H1 (cell line): ENCODE measurements around the gene UQCRFS1. TPM values are rescaled to one million over a fixed set of nuclear protein-coding genes. Genes with fewer than 3 reads are reported as not detected.

Source experiments
- BCL11A ChIP-seq, 2 experiments: IDR thresholded peaks; one replicate each; pipeline ENCODE4 v1.6.1; 2011; ENCODE audit warnings: low read depth in 2 of 2, low read length in 2 of 2, mild to moderate bottlenecking in 2 of 2
- CHD7 ChIP-seq: fragments of 300-600 bp; sonication (generic); IDR thresholded peaks from 2 replicates; pipeline ENCODE4 v1.7.1; 2012; ENCODE audit warnings: low read length, moderate library complexity, mild to moderate bottlenecking, inconsistent platforms; ENCODE audit not compliant: insufficient replicate concordance
- KDM1A ChIP-seq: fragments of 200-600, 300-600 bp; sonication (generic); IDR thresholded peaks from 2 replicates; pipeline ENCODE4 v1.7.1; 2016; ENCODE audit warnings: mild to moderate bottlenecking, low read length, borderline replicate concordance
- RXRA ChIP-seq: IDR thresholded peaks from 2 replicates; pipeline ENCODE4 v1.6.1; 2011; ENCODE audit warnings: low read depth, mild to moderate bottlenecking, low read length, moderate library complexity; ENCODE audit not compliant: insufficient read depth
- SAP30 ChIP-seq: fragments of 300-600 bp; sonication (generic); IDR thresholded peaks from 2 replicates; pipeline ENCODE4 v1.7.1; 2012; ENCODE audit warnings: low read length, moderate library complexity, mild to moderate bottlenecking, inconsistent platforms; ENCODE audit not compliant: insufficient read depth, insufficient replicate concordance
- SIRT6 ChIP-seq: IDR thresholded peaks from one replicate; pipeline ENCODE4 v1.7.1; 2012; ENCODE audit warnings: low read length, inconsistent platforms
- SRF ChIP-seq: IDR thresholded peaks from 2 replicates; pipeline ENCODE4 v1.6.1; 2011; ENCODE audit warnings: mild to moderate bottlenecking, low read depth, low read length, moderate library complexity
- TAF7 ChIP-seq: optimal IDR thresholded peaks from 2 replicates; pipeline ENCODE3; 2011; ENCODE audit warnings: low read depth, mild to moderate bottlenecking, inconsistent platforms, low read length, moderate library complexity, borderline replicate concordance
- TBP ChIP-seq: IDR thresholded peaks from 2 replicates; pipeline ENCODE4 v1.6.1; 2011; ENCODE audit warnings: low read depth, low read length, improper control_type of control experiment
- polyA plus RNA-seq, 7 experiments: library from polyadenylated mRNA; depleted of rRNA in 3 of 7; stranded (reverse) in 5 of 7; unstranded in 2 of 7; fragments of >200 nt in 5 of 7; fragments of 200-250 nt in 2 of 7; gene quantifications; 1 replicate in 5 of 7; 2 replicates in 1 of 7; 4 replicates in 1 of 7; pipeline versions ENCODE4 v1.2.1 to v1.2.3, GENCODE V29; 2011 to 2013; ENCODE audit warnings: missing spikeins in 2 of 7, mixed read lengths in 2 of 7
- total RNA-seq: library from RNA; stranded (reverse); fragmentation: NEBNext Ultra II Directional; extraction: Animal tissue kit (Norgen Biotek cat#: 25700); gene quantifications from 2 replicates; pipeline ENCODE4 v1.2.1, GENCODE V29; 2021
- TF ChIP-seq, protein P1 (sequence below): IDR thresholded peaks from 2 replicates; pipeline ENCODE4 v1.6.1; 2011; ENCODE audit warnings: low read length, improper control_type of control experiment

UQCRFS1 gene
- total and polyA plus RNA-seq, 2 of the 8 experiments (the other 6 are each of a cell fraction or from before 2014, with no cell fraction given) = 52.4 to 59.1 TPM

GRCh38 chr19:29248332-29248844 lies 35.4 kb upstream of the UQCRFS1 start (continued):
- TF ChIP-seq CHD7 (no peak), BCL11A (IDR thresholded peaks at IDR 0.05; ENCODE audit: low read depth in 2 of 2, low read length in 2 of 2) (no peak), SRF (no peak), TBP (no peak), SIRT6 (no peak), RXRA (no peak), TAF7 (no peak), SAP30 (no peak), KDM1A (0 out of 2 replicates have a peak, but pooled peaks have one; percentile 39)
- TF ChIP-seq, protein P1, sequence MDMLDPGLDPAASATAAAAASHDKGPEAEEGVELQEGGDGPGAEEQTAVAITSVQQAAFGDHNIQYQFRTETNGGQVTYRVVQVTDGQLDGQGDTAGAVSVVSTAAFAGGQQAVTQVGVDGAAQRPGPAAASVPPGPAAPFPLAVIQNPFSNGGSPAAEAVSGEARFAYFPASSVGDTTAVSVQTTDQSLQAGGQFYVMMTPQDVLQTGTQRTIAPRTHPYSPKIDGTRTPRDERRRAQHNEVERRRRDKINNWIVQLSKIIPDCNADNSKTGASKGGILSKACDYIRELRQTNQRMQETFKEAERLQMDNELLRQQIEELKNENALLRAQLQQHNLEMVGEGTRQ = no peak
